Smooth muscle cell (in vitro differentiated cells): ENCODE results near the gene OR52L1. TPM values are rescaled to one million over a fixed set of nuclear protein-coding genes. Genes with fewer than 3 reads are reported as not detected.

Source experiments
- DNase-seq: peaks from one replicate; lab custom pipeline; 2025; ENCODE audit not compliant: unreplicated experiment; lab: John Stamatoyannopoulos, UW
- H2AFZ ChIP-seq: fragments of 200-600 bp; sonication (generic); 2 replicates; pipeline ENCODE4 v1.6.0; 2016; ENCODE audit warnings: antibody characterized with exemption, low read depth, mild to moderate bottlenecking
- H3F3A ChIP-seq: fragments of 200-600 bp; sonication (generic); 2 replicates; pipeline ENCODE4 v1.6.0; 2017; ENCODE audit warnings: antibody characterized with exemption, low read depth
- H3K27ac ChIP-seq: fragments of 200-600 bp; sonication (generic); 2 replicates; pipeline ENCODE4 v1.5.1; 2016; ENCODE audit warnings: low read depth, mild to moderate bottlenecking
- H3K27me3 ChIP-seq: fragments of 200-600 bp; sonication (generic); 2 replicates; pipeline ENCODE4 v1.6.1; 2016; ENCODE audit warnings: low read depth, mild to moderate bottlenecking
- H3K36me3 ChIP-seq: fragments of 200-600 bp; sonication (generic); 2 replicates; pipeline ENCODE4 v1.5.1; 2016; ENCODE audit warnings: low read depth
- H3K4me1 ChIP-seq: fragments of 200-600 bp; sonication (generic); 2 replicates; pipeline ENCODE4 v1.5.1; 2016; ENCODE audit warnings: low read depth
- H3K4me2 ChIP-seq: fragments of 200-600 bp; sonication (generic); 2 replicates; pipeline ENCODE4 v1.6.0; 2016; ENCODE audit warnings: mild to moderate bottlenecking
- H3K4me3 ChIP-seq: fragments of 200-600 bp; sonication (generic); 2 replicates; pipeline ENCODE4 v1.5.1; 2016; ENCODE audit warnings: mild to moderate bottlenecking
- H3K79me2 ChIP-seq: fragments of 200-600 bp; sonication (generic); 2 replicates; pipeline ENCODE4 v1.6.0; 2016; ENCODE audit warnings: low read depth, mild to moderate bottlenecking
- H3K9ac ChIP-seq: fragments of 200-600 bp; sonication (generic); 2 replicates; pipeline ENCODE4 v1.6.0; 2016; ENCODE audit warnings: low read depth
- H3K9me3 ChIP-seq: fragments of 200-600 bp; sonication (generic); replicated peaks from 2 replicates; pipeline ENCODE4 v1.5.1; 2016; ENCODE audit warnings: low read depth
- H4K20me1 ChIP-seq: fragments of 200-600 bp; sonication (generic); 2 replicates; pipeline ENCODE4 v1.6.0; 2016; ENCODE audit warnings: low read depth
- CTCF ChIP-seq: fragments of 200-600 bp; sonication (generic); IDR thresholded peaks from 2 replicates; pipeline ENCODE4 v1.5.1; 2017; ENCODE audit warnings: borderline replicate concordance, mild to moderate bottlenecking, antibody characterized with exemption; ENCODE audit not compliant: insufficient read depth, poor library complexity, severe bottlenecking
- WGBS: methylation state at CpG from one replicate; pipeline ENCODE4 v1.1.7; 2016; ENCODE audit warnings: low lambda C conversion rate; 5-methylcytosine and 5-hydroxymethylcytosine counted together
- polyA plus RNA-seq: library from polyadenylated mRNA; unstranded; fragments of >200 nt; fragmentation: Nextera tagmentation; extraction: Ambion mirVana; gene quantifications from 2 replicates; pipeline ENCODE4 v1.2.1, GENCODE V29; 2016
- small RNA-seq: library from RNA; depleted of rRNA; stranded (forward); fragments of <200 nt; gene quantifications from one replicate; pipeline ENCODE3, GENCODE V24; 2014
- total RNA-seq: library from RNA; depleted of rRNA; stranded (reverse); fragments of >200 nt; gene quantifications from 2 replicates; pipeline ENCODE4 v1.2.3, GENCODE V29; 2014

The OR52L1 gene
- total and polyA plus RNA-seq, 2 experiments from 2014 or later = 0.18 TPM; not detected in 1

GRCh38 chr11:5937868-5938602 lies 48.8 kb downstream of the OR52L1 start:
- Histone ChIP-seq H3F3A (no peaks in the 10 kb centered on the region), H3K79me2 (no peaks in the 10 kb centered on the region), H3K9me3 (no peaks in the 10 kb centered on the region), H3K4me3 (no peak overlapping the region), H3K27ac (no peak overlapping the region), H4K20me1 (no peaks in the 10 kb centered on the region), H3K4me1 (no peaks in the 10 kb centered on the region), H3K36me3 (no peaks in the 10 kb centered on the region), H3K27me3 (no peaks in the 10 kb centered on the region), H2AFZ (no peak overlapping the region), H3K4me2 (no peak overlapping the region), H3K9ac (no peak overlapping the region)
- TF ChIP-seq CTCF = no peak
- WGBS = 93% methylated on average over 39 of the region's 39 CpGs
- DNase-seq = no peak

Small RNA genes within 50 kb of the gene (small RNA-seq; reads per million reads assigned to genes)
- not detected for gene RNA5SP329

Other genes starting within 250 kb of the OR52L1 start
- 0.40 and 1.9 TPM in 2 replicates for gene OR52N4, start 232.7 kb downstream of the OR52L1 start, total RNA-seq
- gene OR52N4, start 232.7 kb downstream of the OR52L1 start, polyA plus RNA-seq = not detected in 2 replicates
- gene OR52N5, start 203.6 kb downstream of the OR52L1 start, total RNA-seq = not detected in 2 replicates
- not detected in 2 replicates for gene OR52N5, start 203.6 kb downstream of the OR52L1 start, polyA plus RNA-seq
- gene OR52N1, start 195.7 kb downstream of the OR52L1 start, total RNA-seq = not detected in 2 replicates
- gene OR52N1, start 195.7 kb downstream of the OR52L1 start, polyA plus RNA-seq = not detected in 2 replicates
- gene OR52N2, start 178.1 kb downstream of the OR52L1 start, total RNA-seq = not detected in 2 replicates
- gene OR52N2, start 178.1 kb downstream of the OR52L1 start, polyA plus RNA-seq = not detected in 2 replicates
- not detected in 2 replicates for gene OR52E6, start 145.1 kb downstream of the OR52L1 start, total RNA-seq
- gene OR52E6, start 145.1 kb downstream of the OR52L1 start, polyA plus RNA-seq = not detected in 2 replicates
- not detected in 2 replicates for gene OR52E8, start 129.3 kb downstream of the OR52L1 start, total RNA-seq
- not detected in 2 replicates for gene OR52E8, start 129.3 kb downstream of the OR52L1 start, polyA plus RNA-seq
- gene OR52E4, start 106.4 kb downstream of the OR52L1 start, total RNA-seq = 0.22 TPM in 1 of 2 replicates, not detected in the other
- gene OR52E4, start 106.4 kb downstream of the OR52L1 start, polyA plus RNA-seq = not detected in 2 replicates
- gene OR52E5, start 93.8 kb downstream of the OR52L1 start, total RNA-seq = not detected in 2 replicates
- not detected in 2 replicates for gene OR52E5, start 93.8 kb downstream of the OR52L1 start, polyA plus RNA-seq
- not detected in 2 replicates for gene OR56A3, start 44.7 kb downstream of the OR52L1 start, total RNA-seq
- not detected in 2 replicates for gene OR56A3, start 44.7 kb downstream of the OR52L1 start, polyA plus RNA-seq
- gene OR56A5, start 18.5 kb downstream of the OR52L1 start, total RNA-seq = 2.2 TPM in 1 of 2 replicates, not detected in the other
- not detected in 2 replicates for gene OR56A5, start 18.5 kb downstream of the OR52L1 start, polyA plus RNA-seq
- gene OR56A4, start 20.0 kb upstream of the OR52L1 start, total RNA-seq = 0.13 TPM in 1 of 2 replicates, not detected in the other
- not detected in 2 replicates for gene OR56A4, start 20.0 kb upstream of the OR52L1 start, polyA plus RNA-seq
- 0.04 and 0.22 TPM in 2 replicates for gene OR56A1, start 43.8 kb upstream of the OR52L1 start, total RNA-seq
- gene OR56A1, start 43.8 kb upstream of the OR52L1 start, polyA plus RNA-seq = not detected in 2 replicates
- not detected in 2 replicates for gene OR56B4, start 120.7 kb upstream of the OR52L1 start, total RNA-seq
- gene OR56B4, start 120.7 kb upstream of the OR52L1 start, polyA plus RNA-seq = 0.15 TPM in 1 of 2 replicates, not detected in the other
- not detected in 2 replicates for gene OR52B2, start 183.3 kb upstream of the OR52L1 start, total RNA-seq
- gene OR52B2, start 183.3 kb upstream of the OR52L1 start, polyA plus RNA-seq = not detected in 2 replicates
- not detected in 2 replicates for gene OR52W1, start 212.2 kb upstream of the OR52L1 start, total RNA-seq
- gene OR52W1, start 212.2 kb upstream of the OR52L1 start, polyA plus RNA-seq = not detected in 2 replicates
- gene C11orf42, start 218.6 kb upstream of the OR52L1 start, total RNA-seq = not detected in 2 replicates
- gene C11orf42, start 218.6 kb upstream of the OR52L1 start, polyA plus RNA-seq = 0.41 TPM in 1 of 2 replicates, not detected in the other
- gene FHIP1B, start 247.7 kb upstream of the OR52L1 start, total RNA-seq = 16.2 and 17.9 TPM in 2 replicates
- gene FHIP1B, start 247.7 kb upstream of the OR52L1 start, polyA plus RNA-seq = 16.2 and 22.1 TPM in 2 replicates